Fibroblast of lung (primary cell): ENCODE results near the gene CCIN.

Experiments
- CTCF ChIP-seq, 2 donors: IDR thresholded peaks in 1 of 2; conservative IDR thresholded peaks in 1 of 2; 1 replicate in 1 of 2; 2 replicates in 1 of 2; pipeline ENCODE4 v1.5.1; 2011 to 2012; ENCODE audit warnings: low read length in 2 of 2, control low read depth in 1 of 2, inconsistent platforms in 1 of 2, low read depth in 1 of 2, mild to moderate bottlenecking in 1 of 2
- EZH2 ChIP-seq: IDR thresholded peaks from 2 replicates; pipeline ENCODE4 v1.5.1; 2012; ENCODE audit warnings: low read length, control low read depth, mild to moderate bottlenecking; ENCODE audit errors: missing control alignments

- no peak for TF ChIP-seq CTCF (conservative IDR thresholded peaks at IDR 0.05 in 1 of 2, IDR thresholded peaks at IDR 0.05 in 1 of 2; ENCODE audit: low read depth in 1 of 2, low read length in 2 of 2)
- TF ChIP-seq EZH2, result no peak
Measured at GRCh38 chr9:36123515-36123914, 45.7 kb upstream of the CCIN start.
